Small intestine (tissue), 16 donors: Measurements from ENCODE around the gene SLF2. TPM values are rescaled to one million over a fixed set of nuclear protein-coding genes. Genes with fewer than 3 reads are reported as not detected.

Experiments
- DNase-seq, 2 donors: peaks; one replicate each; pipeline versions ENCODE4 v3.0.0 to v3.0.0-alpha.2; 2013
- FAIRE-seq: peaks from 2 replicates; lab custom pipeline; 2012; peaks lifted over from hg19 to GRCh38; lab: Jason Lieb, UNC
- H3K27ac ChIP-seq, 3 donors: one replicate each; pipeline ENCODE4 v1.5.1; 2013; ENCODE audit warnings: low read length in 2 of 3, mild to moderate bottlenecking in 2 of 3, control low read depth in 1 of 3, inconsistent platforms in 1 of 3, low read depth in 1 of 3, moderate library complexity in 1 of 3
- H3K27me3 ChIP-seq, 3 donors: one replicate each; pipeline ENCODE4 v1.6.1; 2013; ENCODE audit warnings: low read length in 3 of 3, inconsistent platforms in 1 of 3; ENCODE audit not compliant: control insufficient read depth in 3 of 3, insufficient read depth in 3 of 3
- H3K36me3 ChIP-seq, 3 donors: one replicate each; pipeline ENCODE4 v1.6.1; 2013; ENCODE audit warnings: low read length in 3 of 3, inconsistent platforms in 1 of 3, low read depth in 1 of 3, mild to moderate bottlenecking in 1 of 3, moderate library complexity in 1 of 3; ENCODE audit not compliant: control insufficient read depth in 3 of 3, insufficient read depth in 2 of 3
- H3K4me1 ChIP-seq, 3 donors: one replicate each; pipeline ENCODE4 v1.6.1; 2013; ENCODE audit warnings: low read length in 2 of 3, inconsistent platforms in 1 of 3, low read depth in 1 of 3, mild to moderate bottlenecking in 1 of 3, moderate library complexity in 1 of 3; ENCODE audit not compliant: control insufficient read depth in 3 of 3, insufficient read depth in 2 of 3
- H3K4me3 ChIP-seq, 3 donors: one replicate each; pipeline ENCODE4 v1.5.1; 2013; ENCODE audit warnings: low read length in 3 of 3, control low read depth in 1 of 3, inconsistent platforms in 1 of 3, low read depth in 1 of 3, mild to moderate bottlenecking in 1 of 3, moderate library complexity in 1 of 3
- H3K9me3 ChIP-seq, 2 donors: one replicate each; pipeline ENCODE4 v1.6.1; 2013; ENCODE audit warnings: low read depth in 1 of 2, low read length in 1 of 2; ENCODE audit not compliant: control insufficient read depth in 2 of 2, insufficient read depth in 1 of 2
- WGBS, 3 donors: extraction: QIAGEN DNeasy Blood & Tissue Kit; methylation state at CpG; one replicate each; pipeline ENCODE4 v1.1.7; 2013; 5-methylcytosine and 5-hydroxymethylcytosine counted together
- long read RNA-seq, 10 donors: transcript quantifications; one replicate each; lab custom pipeline, GENCODE V29; 2026
- polyA plus RNA-seq, 4 donors: library from polyadenylated mRNA; stranded (reverse) in 3 of 4; unstranded in 1 of 4; fragments of 200-250 nt in 3 of 4; fragments of 120-200 nt in 1 of 4; gene quantifications; one replicate each; pipeline versions ENCODE4 v1.2.1 to v1.2.3, GENCODE V29; 2013
- donor health status: healthy with polysubstance abuse.
- donor health status: control.
- donor health status: control.
- donor health status: Bipolar disorder and iron deficiency.
- donor health status: healthy.

SLF2 gene, protein sequence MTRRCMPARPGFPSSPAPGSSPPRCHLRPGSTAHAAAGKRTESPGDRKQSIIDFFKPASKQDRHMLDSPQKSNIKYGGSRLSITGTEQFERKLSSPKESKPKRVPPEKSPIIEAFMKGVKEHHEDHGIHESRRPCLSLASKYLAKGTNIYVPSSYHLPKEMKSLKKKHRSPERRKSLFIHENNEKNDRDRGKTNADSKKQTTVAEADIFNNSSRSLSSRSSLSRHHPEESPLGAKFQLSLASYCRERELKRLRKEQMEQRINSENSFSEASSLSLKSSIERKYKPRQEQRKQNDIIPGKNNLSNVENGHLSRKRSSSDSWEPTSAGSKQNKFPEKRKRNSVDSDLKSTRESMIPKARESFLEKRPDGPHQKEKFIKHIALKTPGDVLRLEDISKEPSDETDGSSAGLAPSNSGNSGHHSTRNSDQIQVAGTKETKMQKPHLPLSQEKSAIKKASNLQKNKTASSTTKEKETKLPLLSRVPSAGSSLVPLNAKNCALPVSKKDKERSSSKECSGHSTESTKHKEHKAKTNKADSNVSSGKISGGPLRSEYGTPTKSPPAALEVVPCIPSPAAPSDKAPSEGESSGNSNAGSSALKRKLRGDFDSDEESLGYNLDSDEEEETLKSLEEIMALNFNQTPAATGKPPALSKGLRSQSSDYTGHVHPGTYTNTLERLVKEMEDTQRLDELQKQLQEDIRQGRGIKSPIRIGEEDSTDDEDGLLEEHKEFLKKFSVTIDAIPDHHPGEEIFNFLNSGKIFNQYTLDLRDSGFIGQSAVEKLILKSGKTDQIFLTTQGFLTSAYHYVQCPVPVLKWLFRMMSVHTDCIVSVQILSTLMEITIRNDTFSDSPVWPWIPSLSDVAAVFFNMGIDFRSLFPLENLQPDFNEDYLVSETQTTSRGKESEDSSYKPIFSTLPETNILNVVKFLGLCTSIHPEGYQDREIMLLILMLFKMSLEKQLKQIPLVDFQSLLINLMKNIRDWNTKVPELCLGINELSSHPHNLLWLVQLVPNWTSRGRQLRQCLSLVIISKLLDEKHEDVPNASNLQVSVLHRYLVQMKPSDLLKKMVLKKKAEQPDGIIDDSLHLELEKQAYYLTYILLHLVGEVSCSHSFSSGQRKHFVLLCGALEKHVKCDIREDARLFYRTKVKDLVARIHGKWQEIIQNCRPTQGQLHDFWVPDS
- polyA plus RNA-seq = 10 to 100 TPM in 1 of 4 donors, 1 to 10 TPM in 3; 3.8 to 29.2 (median 5.6) TPM
- long read RNA-seq, donor 1, partial matches to known transcripts = 0 of 4 reads
- long read RNA-seq, donor 1, other reads (novel, unspliced or antisense) = 0 of 4 reads
- long read RNA-seq, donor 2 = 0 reads
- long read RNA-seq, donor 3, transcript SLF2-205 (1 exons, 891 nt) = major isoform, 9 of 17 reads
- long read RNA-seq, donor 3, partial matches to known transcripts = 8 of 17 reads
- long read RNA-seq, donor 3, other reads (novel, unspliced or antisense) = 0 of 17 reads
- long read RNA-seq, donor 4 = 0 reads
- long read RNA-seq, donor 5, partial matches to known transcripts = 0 of 1 reads
- long read RNA-seq, donor 5, other reads (novel, unspliced or antisense) = 0 of 1 reads
- long read RNA-seq, donor 6, partial matches to known transcripts = 0 of 1 reads
- long read RNA-seq, donor 6, other reads (novel, unspliced or antisense) = 0 of 1 reads
- long read RNA-seq, donor 7 = 0 reads
- long read RNA-seq, donor 8 = 0 reads
- long read RNA-seq, donor 9 = 0 reads
- long read RNA-seq, donor 10, full-length matches to known transcripts = 11 of 11 reads
- long read RNA-seq, donor 10, partial matches to known transcripts = 0 of 11 reads
- long read RNA-seq, donor 10, other reads (novel, unspliced or antisense) = 0 of 11 reads

DNA sequence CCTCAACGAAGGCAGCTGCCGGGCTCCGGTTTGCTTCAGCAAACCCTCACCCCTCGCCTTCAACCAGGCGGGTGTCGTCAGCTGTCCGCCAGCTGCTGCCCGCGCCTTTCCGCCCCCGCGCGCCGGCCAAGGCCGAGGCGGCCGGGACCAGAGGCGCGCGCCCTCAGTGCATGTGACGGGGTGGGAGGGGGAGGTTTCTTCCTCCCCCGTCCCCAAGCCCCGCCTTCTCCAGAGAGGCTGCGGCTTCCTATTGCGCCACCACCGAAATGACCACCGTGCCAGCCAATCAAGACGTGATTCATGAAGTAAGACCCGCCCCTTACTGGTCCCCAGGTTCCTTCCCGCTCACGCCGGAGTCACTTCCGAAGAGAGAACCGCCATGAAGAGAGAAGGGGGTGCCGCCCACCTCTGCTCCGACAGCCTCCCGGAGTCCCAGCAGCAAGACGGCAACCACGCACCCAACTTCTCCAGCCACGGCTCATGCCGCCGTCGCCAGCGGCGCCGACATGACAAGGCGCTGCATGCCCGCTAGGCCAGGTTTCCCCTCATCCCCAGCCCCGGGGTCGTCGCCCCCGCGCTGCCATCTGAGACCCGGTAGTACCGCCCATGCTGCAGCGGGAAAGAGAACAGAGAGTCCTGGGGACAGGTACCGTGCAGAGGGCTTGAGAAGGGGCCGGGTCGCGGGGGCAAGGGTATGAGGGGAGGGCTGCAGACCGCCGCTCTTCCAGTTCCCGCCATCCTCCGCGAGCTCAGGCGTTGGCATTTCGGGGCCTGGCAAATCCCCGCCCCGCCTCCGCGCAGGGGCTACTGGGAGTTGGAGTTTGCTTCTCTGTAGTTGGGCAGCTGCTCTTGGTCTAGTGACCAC is at the start of gene SLF2:
SLF2 (plus strand) TSS at position 359 of the 865 bp plus-strand sequence; CDS start at position 507, 148 bp downstream.
- DNase-seq (peak; percentile 98 to 99), FAIRE-seq (no peak)
- Histone ChIP-seq H3K4me1 (peaks cover 0 to 8% (median 4%) of the 10 kb centered on the region in 3 donors), H3K9me3 (no peaks in the 10 kb centered on the region), H3K27me3 (no peaks in the 10 kb centered on the region), H3K27ac (peak within 1 kb of the TSS; percentile 85 to 91 (median 91)), H3K4me3 (peak within 1 kb of the TSS; percentile 81 to 95 (median 94)), H3K36me3 (peaks cover 2 to 8% (median 6%) of the 10 kb centered on the region in 3 donors)
- 0 to 1% (median 1%) methylated on average over 64 to 71 of the region's 71 CpGs for WGBS, 3 donors

DNA sequence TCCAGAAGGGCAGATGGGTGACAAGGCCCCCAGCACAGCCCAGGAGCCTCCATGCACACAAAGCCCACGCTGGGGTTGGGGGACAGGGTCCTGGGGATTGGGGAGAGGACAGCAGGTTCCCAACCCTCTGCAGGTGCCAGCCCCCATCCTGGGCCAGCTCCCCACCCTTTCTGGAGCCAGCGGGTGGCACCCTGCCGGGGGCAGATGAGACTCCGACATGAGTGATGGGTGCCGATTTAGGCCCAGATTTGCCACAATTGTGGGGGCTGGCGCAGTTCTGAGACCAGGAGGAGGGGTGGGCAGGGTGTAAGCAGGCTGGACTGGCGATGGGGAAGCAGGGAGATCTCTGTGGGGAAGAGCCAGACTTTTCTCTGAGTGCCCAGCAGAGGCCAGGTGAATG is 49.3 kb upstream of the SLF2 start:
- Histone ChIP-seq H3K4me3 (no peak overlapping the region), H3K27ac (no peak overlapping the region), H3K36me3 (no peaks in the 10 kb centered on the region), H3K4me1 (no peaks in the 10 kb centered on the region), H3K9me3 (no peaks in the 10 kb centered on the region), H3K27me3 (peaks cover 0 to 52% (median 12%) of the 10 kb centered on the region in 3 donors)
- FAIRE-seq = no peak
- DNase-seq = no peak
- WGBS, 3 donors = 80 to 87% (median 87%) methylated on average over 7 of the region's 7 CpGs

DNA sequence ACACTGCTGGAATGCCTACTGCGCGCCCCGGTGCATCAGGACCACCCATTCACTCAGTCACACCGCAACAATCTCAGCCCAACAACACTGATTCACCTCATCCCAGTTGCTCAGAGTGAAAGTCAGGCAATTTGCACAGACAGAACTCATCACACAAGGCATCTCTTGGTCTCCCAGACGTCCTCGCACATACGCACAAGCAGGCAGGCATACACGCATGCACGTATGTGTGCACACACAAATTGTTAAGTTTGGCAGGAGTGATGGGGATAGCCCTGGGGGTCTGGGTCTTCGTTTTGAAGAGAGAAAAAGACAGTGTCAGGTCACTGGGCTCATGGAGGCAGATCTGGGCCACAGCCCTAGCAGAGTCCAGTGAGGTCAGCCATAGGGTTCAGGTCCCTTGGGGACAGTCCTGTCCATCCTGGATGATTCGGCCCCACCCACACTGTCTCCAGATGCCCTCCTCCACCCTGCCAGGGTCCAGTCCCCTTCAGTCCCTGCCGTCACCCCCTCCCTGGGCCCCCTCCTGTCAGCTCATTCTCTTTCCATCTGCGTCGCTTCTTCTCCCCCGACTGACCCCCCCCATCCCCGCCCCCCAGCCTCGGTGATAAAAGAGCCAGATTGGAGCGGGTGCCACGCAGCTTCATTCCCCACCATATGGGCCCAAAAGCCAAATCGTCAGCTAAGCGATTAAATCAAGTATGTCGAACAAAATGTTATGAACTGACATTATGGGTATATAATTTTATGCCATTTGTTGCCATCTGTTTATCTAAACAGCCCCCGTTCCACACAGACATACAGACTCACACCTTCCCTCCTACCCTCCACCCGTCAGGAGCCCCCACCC is 48.5 kb upstream of the SLF2 start:
- no peak overlapping the region for H3K27ac ChIP-seq
- no peak for DNase-seq
- H3K4me1 ChIP-seq = no peaks in the 10 kb centered on the region
- peaks cover 0 to 44% (median 6%) of the 10 kb centered on the region in 3 donors for H3K27me3 ChIP-seq
- no peak overlapping the region for H3K4me3 ChIP-seq
- FAIRE-seq = no peak
- H3K36me3 ChIP-seq = no peaks in the 10 kb centered on the region
- WGBS, 3 donors = 72 to 79% (median 74%) methylated on average over 24 of the region's 24 CpGs
- no peaks in the 10 kb centered on the region for H3K9me3 ChIP-seq

DNA sequence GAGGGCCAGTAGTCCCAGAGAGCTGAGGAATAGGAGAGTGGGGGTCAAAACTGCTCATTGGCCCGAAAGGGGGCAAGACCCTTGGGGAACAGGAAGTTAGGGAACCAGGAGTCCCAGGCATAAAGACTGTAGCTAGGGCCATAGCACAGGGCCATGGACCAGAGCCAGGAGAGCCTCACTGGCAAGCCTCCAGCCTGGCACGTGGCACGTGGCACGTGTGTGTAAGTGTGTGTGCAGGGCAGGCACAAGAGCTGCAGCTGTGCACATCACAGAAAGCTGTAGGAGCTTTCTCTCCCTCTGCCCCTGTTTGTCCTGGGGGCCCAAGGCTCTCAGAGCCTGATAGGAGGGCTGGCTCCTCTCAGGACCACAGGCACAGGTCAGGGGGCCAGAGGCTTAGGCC is 47.8 kb upstream of the SLF2 start:
- no peaks in the 10 kb centered on the region for H3K36me3 ChIP-seq
- H3K27ac ChIP-seq = no peak overlapping the region
- no peak overlapping the region for H3K4me3 ChIP-seq
- H3K4me1 ChIP-seq = no peaks in the 10 kb centered on the region
- DNase-seq = peak in 1 of 2 donors; percentile 14
- H3K9me3 ChIP-seq = no peaks in the 10 kb centered on the region
- H3K27me3 ChIP-seq = peaks cover 0 to 38% (median 1%) of the 10 kb centered on the region in 3 donors
- FAIRE-seq = no peak
- 3 to 45% (median 35%) methylated on average over 4 of the region's 4 CpGs for WGBS, 3 donors

DNA sequence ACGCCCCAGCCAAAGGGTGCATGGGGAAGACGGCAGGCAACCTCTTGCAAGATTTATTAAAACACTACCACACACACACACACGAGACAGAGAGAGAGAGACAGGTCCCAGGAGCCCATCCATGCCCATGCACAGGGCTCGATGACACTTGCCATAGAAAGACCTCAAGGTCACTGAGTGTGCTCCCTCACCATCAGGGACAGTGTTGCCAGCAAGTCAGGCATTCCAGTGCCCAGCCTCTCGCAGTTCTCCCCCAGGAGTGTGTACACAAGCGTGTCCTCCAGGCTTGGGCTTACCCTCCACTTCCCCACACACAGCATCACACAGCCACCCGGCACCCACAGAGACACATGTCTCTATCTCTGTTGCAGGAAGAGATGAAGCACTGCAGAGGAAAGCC is 46.8 kb upstream of the SLF2 start:
- no peak for DNase-seq
- H3K36me3 ChIP-seq = no peaks in the 10 kb centered on the region
- FAIRE-seq = no peak
- H3K27me3 ChIP-seq = peaks cover 0 to 34% (median 1%) of the 10 kb centered on the region in 3 donors
- 74 to 75% (median 74%) methylated on average over 7 of the region's 7 CpGs for WGBS, 3 donors
- no peak overlapping the region for H3K27ac ChIP-seq
- H3K4me3 ChIP-seq = no peak overlapping the region
- H3K9me3 ChIP-seq = no peaks in the 10 kb centered on the region
- H3K4me1 ChIP-seq = no peaks in the 10 kb centered on the region

DNA sequence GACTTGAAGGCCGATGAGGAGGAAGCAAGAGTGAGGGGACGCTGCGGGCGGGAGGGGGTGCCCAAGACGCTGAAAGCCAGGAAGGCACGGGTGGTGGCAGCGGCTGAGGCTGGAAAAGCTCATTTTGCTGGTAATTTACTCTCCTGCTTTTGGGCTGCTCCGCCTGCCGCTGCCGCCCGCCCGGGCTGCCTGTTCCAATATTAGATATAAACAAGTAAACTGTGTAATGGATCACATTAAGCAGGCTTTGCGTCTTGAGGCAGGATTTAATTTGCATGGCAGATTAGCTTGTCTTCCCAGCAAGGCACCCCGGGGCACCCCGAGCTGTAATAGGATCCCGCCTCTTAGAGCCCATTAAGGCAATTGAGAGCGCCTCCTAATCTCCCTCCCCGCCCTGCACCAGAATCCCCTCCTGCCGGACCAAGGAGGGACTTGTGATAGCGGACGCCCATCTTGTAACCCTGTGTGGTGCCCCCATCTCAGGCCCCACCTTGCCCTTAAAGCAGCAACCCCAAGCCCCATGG is 46.1 kb upstream of the SLF2 start:
- H3K36me3 ChIP-seq = no peaks in the 10 kb centered on the region
- H3K9me3 ChIP-seq = no peaks in the 10 kb centered on the region
- no peaks in the 10 kb centered on the region for H3K4me1 ChIP-seq
- H3K27me3 ChIP-seq = peaks cover 0 to 31% (median 0%) of the 10 kb centered on the region in 3 donors
- FAIRE-seq (no peak), DNase-seq (no peak)
- H3K27ac ChIP-seq = no peak overlapping the region
- no peak overlapping the region for H3K4me3 ChIP-seq
- 30 to 51% (median 45%) methylated on average over 20 to 21 of the region's 21 CpGs for WGBS, 3 donors
